ENCODE measurements around the gene ABCA3.

DNA sequence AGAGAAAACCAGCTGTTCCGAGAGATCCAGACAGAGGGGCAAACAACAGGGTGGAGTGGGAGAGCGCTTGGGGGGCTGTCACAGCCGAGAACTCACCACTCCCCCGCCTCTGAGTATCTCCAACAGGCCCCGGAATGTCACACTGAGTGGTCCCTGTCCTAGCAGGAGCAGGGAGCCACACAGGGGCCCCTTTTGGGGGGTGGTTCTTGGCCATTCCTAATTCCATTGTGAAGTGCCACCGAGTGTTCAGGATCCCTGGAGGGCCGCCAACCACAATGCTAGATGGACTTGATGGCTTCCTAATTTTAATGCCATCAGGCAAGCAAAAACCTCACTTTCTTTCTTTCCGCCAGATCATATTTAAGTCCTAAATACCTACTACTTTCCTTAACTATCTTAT is 16.8 kb downstream of the ABCA3 start:
- TF ChIP-seq, protein P1, sequence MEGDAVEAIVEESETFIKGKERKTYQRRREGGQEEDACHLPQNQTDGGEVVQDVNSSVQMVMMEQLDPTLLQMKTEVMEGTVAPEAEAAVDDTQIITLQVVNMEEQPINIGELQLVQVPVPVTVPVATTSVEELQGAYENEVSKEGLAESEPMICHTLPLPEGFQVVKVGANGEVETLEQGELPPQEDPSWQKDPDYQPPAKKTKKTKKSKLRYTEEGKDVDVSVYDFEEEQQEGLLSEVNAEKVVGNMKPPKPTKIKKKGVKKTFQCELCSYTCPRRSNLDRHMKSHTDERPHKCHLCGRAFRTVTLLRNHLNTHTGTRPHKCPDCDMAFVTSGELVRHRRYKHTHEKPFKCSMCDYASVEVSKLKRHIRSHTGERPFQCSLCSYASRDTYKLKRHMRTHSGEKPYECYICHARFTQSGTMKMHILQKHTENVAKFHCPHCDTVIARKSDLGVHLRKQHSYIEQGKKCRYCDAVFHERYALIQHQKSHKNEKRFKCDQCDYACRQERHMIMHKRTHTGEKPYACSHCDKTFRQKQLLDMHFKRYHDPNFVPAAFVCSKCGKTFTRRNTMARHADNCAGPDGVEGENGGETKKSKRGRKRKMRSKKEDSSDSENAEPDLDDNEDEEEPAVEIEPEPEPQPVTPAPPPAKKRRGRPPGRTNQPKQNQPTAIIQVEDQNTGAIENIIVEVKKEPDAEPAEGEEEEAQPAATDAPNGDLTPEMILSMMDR (IDR thresholded peaks at IDR 0.05), result no peak
- TF ChIP-seq POLR2A (IDR thresholded peaks at IDR 0.05) (no peak), POLR2AphosphoS5 (IDR thresholded peaks at IDR 0.05) (no peak)

All from prostate gland (tissue), 2 donors.